HFFc6 (cell line): ENCODE measurements around the gene FAM3B. TPM values are rescaled to one million over a fixed set of nuclear protein-coding genes. Genes with fewer than 3 reads are reported as not detected.

Experiments
- DNase-seq: peaks from one replicate; pipeline ENCODE4 v3.0.0-alpha.2; 2018
- H3K27ac Mint-ChIP-seq: 2 replicates; pipeline ENCODE4 v1.8.0; 2020; ENCODE audit warnings: mild to moderate bottlenecking, mixed read lengths
- H3K27me3 Mint-ChIP-seq: 2 replicates; pipeline ENCODE4 v1.8.0; 2021; ENCODE audit warnings: mild to moderate bottlenecking, moderate library complexity, mixed read lengths; ENCODE audit not compliant: insufficient read depth
- H3K36me3 Mint-ChIP-seq: 2 replicates; pipeline ENCODE4 v1.8.0; 2021; ENCODE audit warnings: low read depth, mixed read lengths
- H3K4me1 Mint-ChIP-seq: 2 replicates; pipeline ENCODE4 v1.8.0; 2020; ENCODE audit warnings: low read depth, mixed read lengths
- H3K4me3 Mint-ChIP-seq: 2 replicates; pipeline ENCODE4 v1.8.0; 2020; ENCODE audit warnings: mild to moderate bottlenecking, moderate library complexity, mixed read lengths
- H3K9me3 Mint-ChIP-seq: 2 replicates; pipeline ENCODE4 v1.8.0; 2020; ENCODE audit warnings: mild to moderate bottlenecking, mixed read lengths
- total RNA-seq, 6 experiments: library from RNA; stranded (reverse); fragmentation: NEBNext Ultra II Directional; extraction: Animal tissue kit (Norgen Biotek cat#: 25700); gene quantifications; 2 replicates in 1 of 6; 3 replicates in 5 of 6; pipeline ENCODE4 v1.2.3, GENCODE V29; 2021
- TF ChIP-seq, protein P1 (sequence below): fragments of 200-600 bp; sonication (generic); IDR thresholded peaks from 2 replicates; pipeline ENCODE4 v1.5.0; 2021; ENCODE audit warnings: antibody characterized with exemption, mild to moderate bottlenecking

Gene FAM3B
- total RNA-seq, 6 experiments from 2014 or later, result not detected

- TF ChIP-seq, protein P1, sequence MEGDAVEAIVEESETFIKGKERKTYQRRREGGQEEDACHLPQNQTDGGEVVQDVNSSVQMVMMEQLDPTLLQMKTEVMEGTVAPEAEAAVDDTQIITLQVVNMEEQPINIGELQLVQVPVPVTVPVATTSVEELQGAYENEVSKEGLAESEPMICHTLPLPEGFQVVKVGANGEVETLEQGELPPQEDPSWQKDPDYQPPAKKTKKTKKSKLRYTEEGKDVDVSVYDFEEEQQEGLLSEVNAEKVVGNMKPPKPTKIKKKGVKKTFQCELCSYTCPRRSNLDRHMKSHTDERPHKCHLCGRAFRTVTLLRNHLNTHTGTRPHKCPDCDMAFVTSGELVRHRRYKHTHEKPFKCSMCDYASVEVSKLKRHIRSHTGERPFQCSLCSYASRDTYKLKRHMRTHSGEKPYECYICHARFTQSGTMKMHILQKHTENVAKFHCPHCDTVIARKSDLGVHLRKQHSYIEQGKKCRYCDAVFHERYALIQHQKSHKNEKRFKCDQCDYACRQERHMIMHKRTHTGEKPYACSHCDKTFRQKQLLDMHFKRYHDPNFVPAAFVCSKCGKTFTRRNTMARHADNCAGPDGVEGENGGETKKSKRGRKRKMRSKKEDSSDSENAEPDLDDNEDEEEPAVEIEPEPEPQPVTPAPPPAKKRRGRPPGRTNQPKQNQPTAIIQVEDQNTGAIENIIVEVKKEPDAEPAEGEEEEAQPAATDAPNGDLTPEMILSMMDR, result no peak
- H3K36me3 Mint-ChIP-seq, result no peaks in the 10 kb centered on the region
- H3K4me3 Mint-ChIP-seq, result no peak overlapping the region
Measured at GRCh38 chr21:41346758-41347157, 30.2 kb downstream of the FAM3B start.

DNA sequence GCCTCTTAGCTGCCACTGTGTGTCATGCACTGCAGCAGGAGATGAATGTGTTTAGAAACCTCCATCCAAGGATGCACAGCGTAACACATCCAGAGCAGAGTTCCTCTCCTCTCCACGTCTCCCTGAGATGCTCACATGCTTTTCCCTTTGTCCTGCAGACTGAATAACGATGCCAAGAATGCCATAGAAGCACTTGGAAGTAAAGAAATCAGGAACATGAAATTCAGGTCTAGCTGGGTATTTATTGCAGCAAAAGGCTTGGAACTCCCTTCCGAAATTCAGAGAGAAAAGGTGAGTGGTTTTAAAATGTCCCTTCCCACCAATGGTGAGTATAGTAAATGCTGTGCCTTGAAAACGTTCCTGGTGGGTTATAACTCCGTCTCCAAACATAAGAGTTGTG is 31.8 kb downstream of the FAM3B start:
- Mint-ChIP-seq H3K4me1 (no peaks in the 10 kb centered on the region), H3K4me3 (no peak overlapping the region), H3K9me3 (no peaks in the 10 kb centered on the region; the same call in 1 of the 2 replicates), H3K27ac (no peak overlapping the region), H3K27me3 (peaks cover 14% of the 10 kb centered on the region), H3K36me3 (no peaks in the 10 kb centered on the region)
- DNase-seq, result no peak
- TF ChIP-seq, protein P1, result no peak

More at GRCh38 chr21:41346758-41347157, 30.2 kb downstream of the FAM3B start:
- Mint-ChIP-seq H3K27ac (no peak overlapping the region), H3K27me3 (peaks cover 11% of the 10 kb centered on the region), H3K4me1 (no peaks in the 10 kb centered on the region), H3K9me3 (no peaks in the 10 kb centered on the region; the same call in 1 of the 2 replicates)
- no peak for DNase-seq

- H3K4me1 Mint-ChIP-seq, result no peaks in the 10 kb centered on the region
- no peak for DNase-seq
- H3K27ac Mint-ChIP-seq, result no peak overlapping the region
- H3K36me3 Mint-ChIP-seq, result no peaks in the 10 kb centered on the region
- TF ChIP-seq, protein P1, result no peak
- H3K9me3 Mint-ChIP-seq, result no peaks in the 10 kb centered on the region; the same call in 1 of the 2 replicates
- no peak overlapping the region for H3K4me3 Mint-ChIP-seq
- H3K27me3 Mint-ChIP-seq, result peaks cover 14% of the 10 kb centered on the region
Measured at GRCh38 chr21:41349126-41349525, 32.5 kb downstream of the FAM3B start.

- no peak overlapping the region for H3K27ac Mint-ChIP-seq
- no peaks in the 10 kb centered on the region; the same call in 1 of the 2 replicates for H3K9me3 Mint-ChIP-seq
- DNase-seq, result no peak
- H3K27me3 Mint-ChIP-seq, result peaks cover 14% of the 10 kb centered on the region
- no peaks in the 10 kb centered on the region for H3K36me3 Mint-ChIP-seq
- TF ChIP-seq, protein P1, result no peak
- H3K4me3 Mint-ChIP-seq, result no peak overlapping the region
- no peaks in the 10 kb centered on the region for H3K4me1 Mint-ChIP-seq
Measured at GRCh38 chr21:41349619-41350390, 33.2 kb downstream of the FAM3B start.

DNA sequence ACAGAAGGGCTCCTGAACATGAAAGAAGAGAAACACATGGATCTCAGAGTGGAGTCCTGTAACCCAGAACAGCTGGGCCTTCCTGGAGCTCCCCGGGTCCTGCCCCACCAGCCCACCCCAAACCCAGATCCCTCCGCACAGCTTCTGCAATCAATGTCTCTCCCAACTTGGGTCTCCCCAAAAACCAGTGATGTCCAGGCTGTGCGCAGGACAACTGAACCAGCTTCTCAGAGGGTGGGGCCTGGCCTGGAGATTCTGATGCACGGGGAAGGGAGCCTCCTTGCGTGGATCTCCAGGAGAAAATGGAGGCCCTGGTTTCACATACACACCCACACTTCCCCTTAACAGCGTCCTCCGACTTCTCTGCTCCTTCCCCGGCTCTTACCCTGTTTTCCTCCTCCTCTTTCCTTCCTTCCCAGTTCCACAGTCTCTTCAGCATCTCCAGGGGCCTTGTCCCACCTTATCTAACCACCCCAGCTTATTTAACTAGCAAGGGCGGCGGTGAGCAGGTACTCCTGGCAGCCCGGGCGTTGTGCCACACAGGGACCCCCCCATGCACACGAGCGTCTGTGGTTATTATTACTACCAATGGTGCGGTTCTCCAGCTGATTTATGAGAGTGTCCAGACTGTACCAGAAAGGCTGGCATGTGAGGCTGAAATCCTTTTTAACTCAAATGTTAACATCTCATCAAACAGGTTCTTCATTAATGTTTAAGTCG is 34.0 kb downstream of the FAM3B start:
- Mint-ChIP-seq H3K4me1 (no peaks in the 10 kb centered on the region), H3K27me3 (peaks cover 14% of the 10 kb centered on the region), H3K4me3 (no peak overlapping the region), H3K27ac (no peak overlapping the region), H3K9me3 (no peaks in the 10 kb centered on the region; the same call in 1 of the 2 replicates), H3K36me3 (no peaks in the 10 kb centered on the region)
- no peak for DNase-seq
- TF ChIP-seq, protein P1, result no peak
